Measurements from ENCODE around the gene DTNA.
"Not testable (repeated sequence)": the region's sequence is repeated elsewhere in the genome, so short reads cannot be mapped to it uniquely, and the experiment has no call there.

DTNA gene

GRCh38 chr18:34864836-34865497 is 154.9 kb downstream of the DTNA start:
- no peak for DNase-seq

GRCh38 chr18:34866310-34866709 is 156.2 kb downstream of the DTNA start:
- no peak for DNase-seq

DNA sequence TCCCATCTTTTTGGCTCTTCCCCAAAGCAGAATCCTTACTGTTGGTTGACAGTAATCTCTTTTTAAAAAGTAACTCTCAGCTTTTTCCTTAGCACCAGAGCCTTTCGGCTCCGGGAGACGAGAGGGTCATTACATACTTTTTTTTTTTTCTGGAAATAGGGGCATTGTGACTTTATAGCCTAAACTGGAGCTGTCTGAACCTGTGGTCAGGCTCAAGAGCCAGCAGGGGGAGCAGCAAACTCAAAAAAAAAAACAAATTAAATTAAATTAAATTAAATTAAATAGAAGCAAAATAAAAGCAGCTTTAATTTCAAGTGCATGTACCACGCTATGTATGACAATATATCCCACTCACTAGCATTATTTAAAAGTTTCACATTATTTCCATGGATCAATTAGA is 156.6 kb downstream of the DTNA start:
- DNase-seq = no peak

DNA sequence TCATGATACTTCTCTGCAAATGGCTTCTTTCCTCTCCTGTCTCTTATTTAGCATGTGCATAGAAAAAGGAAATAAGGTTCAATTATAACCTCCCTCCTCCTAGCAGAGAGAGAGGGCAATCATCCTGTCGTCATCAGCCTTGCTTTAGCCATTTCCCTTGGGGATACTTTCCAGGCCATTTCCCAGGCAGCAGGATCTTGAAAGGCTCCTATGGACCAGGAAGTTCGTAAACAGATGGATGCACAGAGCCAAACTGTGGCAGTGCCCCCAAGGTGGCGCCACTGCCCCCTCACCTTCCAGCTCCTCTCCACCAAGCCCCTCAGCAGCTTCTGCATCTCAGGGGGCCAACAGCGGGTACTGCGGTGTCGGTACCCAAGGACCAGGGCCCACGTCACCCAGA is 157.4 kb downstream of the DTNA start:
- no peak for DNase-seq

GRCh38 chr18:34870555-34871310 is 160.6 kb downstream of the DTNA start:
- DNase-seq = no peak

DNA sequence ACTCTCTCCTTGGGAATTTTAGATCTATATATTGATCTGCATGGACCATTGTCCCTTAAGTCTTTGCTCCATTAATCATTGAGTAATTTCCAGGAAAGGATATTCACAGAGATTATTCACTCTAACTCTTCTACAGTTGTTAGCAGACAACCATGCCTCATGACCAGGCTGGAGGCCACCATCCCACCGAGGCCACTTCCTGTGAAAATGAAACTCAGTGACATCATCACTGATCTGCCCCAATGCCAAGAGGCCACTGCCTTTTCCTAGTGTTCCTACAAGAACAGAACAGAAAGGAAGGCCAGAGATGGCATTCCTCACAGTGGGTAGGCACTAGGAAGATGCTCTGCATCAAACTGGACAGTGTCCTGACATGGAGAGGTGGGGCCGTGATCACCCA is 161.3 kb downstream of the DTNA start:
- no peak for DNase-seq

DNA sequence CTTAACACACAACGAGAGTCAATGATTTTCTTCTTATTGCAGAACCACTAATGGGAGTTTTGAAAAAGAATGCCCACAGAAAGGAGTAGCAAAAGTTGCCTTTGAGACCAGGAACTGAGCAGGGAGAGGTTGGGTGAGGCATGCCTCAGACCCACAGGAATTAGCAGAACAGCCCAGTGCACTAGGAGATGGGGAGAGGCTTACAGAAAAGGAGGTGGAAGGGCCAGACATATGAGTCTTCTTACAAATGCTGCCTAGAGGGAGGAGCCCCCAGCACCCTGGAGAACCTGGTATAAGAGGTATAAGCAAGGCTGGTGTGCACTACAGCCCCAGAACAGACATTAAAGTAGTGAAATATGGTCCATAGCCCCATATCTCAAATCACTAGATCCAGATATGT is 162.0 kb downstream of the DTNA start:
- no peak for DNase-seq

GRCh38 chr18:34873986-34874580 is 164.0 kb downstream of the DTNA start:
- no peak for DNase-seq

DNA sequence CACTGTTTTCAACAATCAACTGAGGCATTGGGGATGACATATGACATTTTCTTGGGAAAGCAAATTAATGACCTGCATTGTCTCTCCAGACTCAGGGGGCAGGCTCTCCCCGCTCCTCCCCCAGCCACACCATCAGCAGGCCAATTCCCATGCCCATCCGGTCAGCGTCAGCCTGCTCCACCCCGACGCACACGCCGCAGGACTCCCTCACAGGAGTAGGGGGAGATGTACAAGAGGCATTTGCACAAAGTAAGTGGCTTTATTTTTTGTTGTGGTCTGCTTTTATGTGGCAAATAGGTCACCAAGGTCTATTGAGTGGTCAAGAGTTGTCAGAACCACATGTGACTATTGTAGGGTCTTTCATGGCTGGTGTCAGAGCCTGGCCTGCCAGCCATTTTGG is 165.1 kb downstream of the DTNA start:
- DNase-seq = no peak

DNA sequence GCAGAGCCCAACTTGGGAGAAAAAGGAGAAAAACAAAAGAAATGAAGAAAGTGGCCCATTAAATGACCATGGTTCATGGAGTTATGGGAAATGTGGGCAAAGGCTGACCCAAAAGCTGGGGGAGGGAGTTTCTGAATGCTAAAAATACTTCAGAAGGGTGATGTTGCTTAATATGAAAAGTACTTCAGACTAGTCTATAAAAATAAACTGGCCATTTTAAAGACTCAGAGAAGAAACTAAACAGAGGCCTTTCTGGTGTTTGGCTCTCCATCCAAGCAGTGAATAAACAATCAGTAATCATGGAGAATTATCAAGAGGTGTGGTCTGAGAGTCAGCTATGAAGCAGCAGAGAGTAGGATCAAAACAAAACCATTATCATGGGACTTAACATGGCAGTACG is 170.3 kb downstream of the DTNA start:
- no peak for DNase-seq

- DNase-seq = no peak
These were observed 171.1 kb downstream of the DTNA start for GRCh38 chr18:34880882-34881834.

GRCh38 chr18:34884436-34884835 is 174.3 kb downstream of the DTNA start:
- DNase-seq = no peak

- DNase-seq = no peak
These were observed 176.1 kb downstream of the DTNA start for GRCh38 chr18:34886177-34886576.

DNA sequence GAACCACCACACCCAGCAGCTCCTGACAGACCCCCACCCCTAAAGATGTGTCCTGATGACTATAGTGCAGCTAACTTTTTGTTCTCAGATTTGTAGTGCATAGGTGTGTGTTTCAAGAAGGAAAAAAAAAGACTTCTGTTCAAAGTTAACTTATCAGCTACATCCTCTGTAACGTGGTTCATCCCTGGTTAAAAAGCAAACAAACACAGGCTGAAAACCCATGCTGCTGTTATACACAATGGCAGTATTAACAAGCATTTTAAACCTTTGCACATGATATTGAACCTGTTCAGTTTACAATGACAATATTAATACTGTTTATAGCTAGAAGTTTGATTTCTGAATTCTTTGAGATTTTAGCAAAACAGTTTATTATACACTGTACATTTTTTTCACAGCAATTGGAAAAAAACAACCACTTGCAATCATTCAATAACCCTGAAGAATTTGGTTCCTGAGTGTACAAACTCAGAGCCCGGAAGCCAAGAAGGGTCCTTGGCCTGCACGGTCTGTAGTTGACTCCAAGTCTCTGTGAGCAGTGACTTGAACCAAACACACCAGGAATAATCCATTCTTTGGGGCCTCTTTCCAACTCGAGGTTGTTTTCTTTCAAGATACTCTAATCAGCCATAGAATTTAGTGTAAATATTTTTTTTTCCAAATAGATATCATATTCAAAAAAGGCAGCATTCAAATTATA is 177.9 kb downstream of the DTNA start:
- DNase-seq = no peak

DNA sequence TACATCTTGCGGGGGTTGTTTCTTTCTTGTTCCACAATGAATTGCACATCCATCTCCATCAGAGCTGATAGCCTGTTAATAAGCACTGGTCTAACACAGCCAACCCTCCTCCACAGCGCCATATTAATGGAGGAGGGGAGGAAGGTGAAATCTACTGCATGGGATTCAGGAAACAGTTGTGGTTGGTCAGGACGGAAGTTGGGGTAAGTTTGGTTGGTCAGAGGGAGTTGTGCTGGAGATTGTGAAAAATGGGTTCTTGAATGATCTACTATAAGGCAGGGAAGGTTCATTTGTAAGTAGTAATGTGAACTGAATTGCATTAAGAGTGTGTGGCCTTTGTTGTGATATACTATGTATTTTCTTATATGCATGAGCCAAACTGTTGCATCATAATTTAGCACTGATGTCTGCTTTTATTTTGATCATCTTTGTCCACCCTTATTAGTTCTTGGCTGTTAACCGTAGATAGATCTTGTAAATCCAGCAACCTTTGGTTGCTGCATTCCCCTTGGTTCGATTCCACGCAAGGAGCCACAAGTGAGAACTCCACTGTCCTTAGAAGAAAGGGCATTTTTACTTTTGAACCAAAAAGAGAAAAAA is 180.5 kb downstream of the DTNA start:
- no peak for DNase-seq

GRCh38 chr18:34892379-34892778 is 182.3 kb downstream of the DTNA start:
- no peak for DNase-seq

DNA sequence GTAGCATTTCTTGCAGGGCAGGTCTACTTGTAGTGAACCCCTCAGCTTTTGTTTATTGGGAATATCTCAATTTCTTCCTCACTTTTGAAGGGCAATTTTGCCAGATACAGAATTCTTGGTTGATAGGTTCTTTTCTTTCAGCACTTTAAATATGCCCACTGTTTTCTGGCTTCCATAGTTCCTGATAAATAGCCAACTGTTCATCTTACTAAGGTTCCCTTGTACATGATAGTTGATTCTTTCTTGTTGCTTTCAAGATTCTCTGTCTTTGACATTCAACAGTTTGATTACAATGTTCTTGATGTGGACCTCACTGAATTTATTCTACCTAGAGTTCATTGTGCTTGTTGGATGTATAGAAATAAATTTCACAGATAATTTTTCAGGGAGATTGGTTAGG is 183.1 kb downstream of the DTNA start:
- DNase-seq = no peak

DNA sequence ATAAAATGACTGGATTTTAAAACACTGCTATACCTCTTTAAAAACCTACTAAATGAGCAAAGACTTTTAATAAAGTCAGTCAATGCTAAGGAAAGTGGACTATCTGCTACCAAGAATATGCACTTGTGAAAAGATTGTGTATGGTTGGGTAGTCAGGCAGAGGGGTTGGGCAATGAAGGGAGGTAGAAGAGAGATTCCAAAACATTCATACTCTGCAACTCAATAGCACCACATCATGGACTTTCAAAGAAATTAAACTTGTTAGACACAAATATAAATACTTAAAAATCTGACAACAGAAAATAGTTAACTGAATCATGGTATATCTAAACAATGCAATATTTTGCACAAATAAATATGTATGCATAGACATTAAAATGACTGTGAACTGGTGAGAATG is 191.2 kb downstream of the DTNA start:
- DNase-seq = no peak

DNA sequence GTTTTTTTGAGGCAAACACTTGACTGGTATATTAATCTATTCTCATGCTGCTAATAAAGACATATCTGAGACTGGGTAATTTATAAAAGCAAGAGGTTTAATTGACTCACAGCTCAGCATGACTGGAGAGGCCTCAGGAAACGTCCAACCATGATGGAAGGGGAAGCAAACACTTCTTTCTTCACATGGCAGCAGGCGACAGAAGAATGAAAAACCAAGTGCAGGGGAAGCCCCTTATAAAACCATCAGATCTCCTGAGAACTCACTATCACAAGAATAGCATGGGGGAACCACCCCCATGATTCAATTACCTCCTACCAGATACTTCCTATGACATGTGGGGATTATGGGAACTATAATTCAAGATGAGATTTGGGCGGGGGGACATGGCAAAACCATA is 194.9 kb downstream of the DTNA start:
- DNase-seq = no peak

DNA sequence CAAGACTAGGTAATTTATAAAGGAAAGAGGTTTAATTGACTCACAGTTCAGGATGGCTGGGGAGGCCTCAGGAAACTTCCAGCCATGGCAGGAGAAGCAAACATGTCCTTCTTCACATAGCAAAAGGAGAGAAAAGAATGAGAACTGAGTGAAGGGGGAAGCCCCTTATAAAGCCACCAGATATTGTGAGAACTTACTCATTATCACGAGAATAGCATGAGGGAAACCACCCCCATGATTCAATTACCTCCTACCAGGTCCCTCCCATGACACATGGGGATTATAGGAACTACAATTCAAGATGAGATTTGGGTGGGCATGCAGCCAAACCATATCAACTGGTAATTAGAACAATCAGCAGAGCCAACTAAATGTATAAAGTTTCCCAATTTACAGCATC is 196.9 kb downstream of the DTNA start:
- not testable (repeated sequence) for DNase-seq

DNA sequence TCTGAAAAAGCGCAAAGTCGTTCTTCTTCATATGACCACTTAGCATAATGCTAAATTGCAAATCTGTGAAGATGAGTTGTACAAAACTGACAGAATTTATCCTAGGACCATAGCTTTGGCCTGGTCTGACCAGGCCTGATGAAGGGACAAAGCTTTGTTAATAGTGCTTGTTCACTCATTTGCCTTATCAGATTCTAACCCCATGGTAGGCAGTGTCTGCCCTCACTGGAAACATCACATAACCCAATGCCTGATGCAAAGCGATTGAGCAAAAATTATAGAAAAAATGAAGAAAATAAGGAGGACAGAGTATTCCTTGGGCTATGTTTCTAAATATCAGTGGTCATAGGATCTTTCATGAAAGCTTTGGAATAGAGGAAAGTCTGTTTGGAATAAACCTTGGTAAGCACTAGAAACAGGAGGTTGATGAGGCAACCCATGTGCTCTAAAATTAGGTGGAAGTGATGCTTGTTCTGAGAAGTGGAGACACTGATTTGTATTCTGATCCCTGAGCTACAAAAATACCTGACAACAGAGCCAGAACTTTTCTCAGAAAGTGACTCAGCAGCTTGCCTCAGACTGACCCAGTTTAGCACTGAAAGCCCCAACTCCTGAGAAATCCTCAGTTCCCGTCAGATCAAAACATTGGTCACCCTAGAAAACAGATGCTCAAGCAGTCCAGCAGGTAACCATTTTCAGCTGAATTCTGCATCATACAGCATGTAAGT is 199.7 kb downstream of the DTNA start:
- DNase-seq = no peak

All from activated T-cell treated with anti-CD3 and anti-CD28 coated beads, Interleukin-2, amount 50 U/mL, for 1 hour (primary cell).